Fibroblast of skin of right biceps (primary cell): ENCODE data around the gene KCNG1.
"Not testable (repeated sequence)": the region's sequence is repeated elsewhere in the genome, so short reads cannot be mapped to it uniquely, and the experiment has no call there.

ENCODE experiments used
- DNase-seq: peaks from one replicate; pipeline ENCODE4 v3.0.0-alpha.2; 2013

Gene KCNG1

GRCh38 chr20:50980851-50981713 lies 41.8 kb downstream of the KCNG1 start:
- DNase-seq: peak; percentile 75

- peak; percentile 99 for DNase-seq
Measured at GRCh38 chr20:50980071-50980681, 42.7 kb downstream of the KCNG1 start.

GRCh38 chr20:50978533-50978932 lies 44.4 kb downstream of the KCNG1 start:
- DNase-seq: not testable (repeated sequence)

GRCh38 chr20:50977066-50978021 lies 45.6 kb downstream of the KCNG1 start:
- DNase-seq: peak; percentile 36

- DNase-seq: no peak
Measured at GRCh38 chr20:50975701-50976330, 47.1 kb downstream of the KCNG1 start.

GRCh38 chr20:50969912-50970311 lies 53.0 kb downstream of the KCNG1 start:
- no peak for DNase-seq

GRCh38 chr20:50969435-50969834 lies 53.5 kb downstream of the KCNG1 start:
- DNase-seq: no peak

- no peak for DNase-seq
Measured at GRCh38 chr20:50968289-50968688, 54.6 kb downstream of the KCNG1 start.

- no peak for DNase-seq
Measured at GRCh38 chr20:50967586-50967985, 55.3 kb downstream of the KCNG1 start.

- no peak for DNase-seq
Measured at GRCh38 chr20:50959543-50960126, 63.3 kb downstream of the KCNG1 start.

- DNase-seq: peak; percentile 92
Measured at GRCh38 chr20:50958615-50959542, 64.0 kb downstream of the KCNG1 start, which contains the start of gene MOCS3. Gene MOCS3, plus strand, starts transcription at chr20:50958818. Its CDS starts 25 bp downstream, at chr20:50958843.

- peak; percentile 90 for DNase-seq
Measured at GRCh38 chr20:50957798-50958614, 64.9 kb downstream of the KCNG1 start, which contains the start of gene DPM1. Gene DPM1, minus strand, starts transcription at chr20:50958532. Its CDS starts 9 bp downstream, at chr20:50958523.

GRCh38 chr20:50957276-50957675 lies 65.6 kb downstream of the KCNG1 start:
- DNase-seq: peak; percentile 27

GRCh38 chr20:50953821-50954220 lies 69.1 kb downstream of the KCNG1 start:
- no peak for DNase-seq
